Activated CD8-positive, alpha-beta T cell treated with anti-CD3 and anti-CD28 coated beads, Interleukin-2, amount 10 ng/mL, durations not matched to agents 7 days and 5 days (primary cell): Measurements from ENCODE around the gene TCF23. TPM values are rescaled to one million over a fixed set of nuclear protein-coding genes. Genes with fewer than 3 reads are reported as not detected.
"Not testable (repeated sequence)": the region's sequence is repeated elsewhere in the genome, so short reads cannot be mapped to it uniquely, and the experiment has no call there.

ENCODE experiments used
- ATAC-seq: fragments of 150-1000 bp; cut with Tn5 transposase; one replicate; pipeline ENCODE4 v1.10.0; 2021; ENCODE audit warnings: moderate library complexity
- CTCF ChIA-PET: fragments of 350-600 bp; sonication (Branson Sonifier 250); formaldehyde crosslinking; loops from one replicate; lab custom pipeline; 2021; ENCODE audit warnings: antibody characterized with exemption; lab: Charles Lee
- POLR2A ChIA-PET: fragments of 350-600 bp; sonication (Branson Sonifier 250); formaldehyde crosslinking; loops from one replicate; lab custom pipeline; 2021; ENCODE audit warnings: antibody characterized with exemption; lab: Charles Lee
- DNase-seq: peaks from one replicate; pipeline ENCODE4 v3.0.0-alpha.2; 2020
- H3K27ac Mint-ChIP-seq: one replicate; pipeline ENCODE4 v1.8.0; 2021; ENCODE audit warnings: mild to moderate bottlenecking, mixed read lengths
- H3K27me3 Mint-ChIP-seq: one replicate; pipeline ENCODE4 v1.8.0; 2021; ENCODE audit warnings: low read depth, mixed read lengths
- H3K36me3 Mint-ChIP-seq: one replicate; pipeline ENCODE4 v1.8.0; 2021; ENCODE audit warnings: low read depth, mixed read lengths
- H3K4me1 Mint-ChIP-seq: one replicate; pipeline ENCODE4 v1.8.0; 2021; ENCODE audit warnings: low read depth, mixed read lengths
- H3K4me3 Mint-ChIP-seq: one replicate; pipeline ENCODE4 v1.8.0; 2021; ENCODE audit warnings: mild to moderate bottlenecking, mixed read lengths
- H3K9me3 Mint-ChIP-seq: one replicate; pipeline ENCODE4 v1.8.0; 2022; ENCODE audit warnings: mixed read lengths; ENCODE audit not compliant: insufficient read depth
- total RNA-seq, 2 experiments: library from RNA; stranded (reverse); gene quantifications; one replicate each; pipeline ENCODE4 v1.2.3, GENCODE V29; 2021

Gene TCF23
- total RNA-seq, 2 experiments from 2014 or later, result not detected

DNA sequence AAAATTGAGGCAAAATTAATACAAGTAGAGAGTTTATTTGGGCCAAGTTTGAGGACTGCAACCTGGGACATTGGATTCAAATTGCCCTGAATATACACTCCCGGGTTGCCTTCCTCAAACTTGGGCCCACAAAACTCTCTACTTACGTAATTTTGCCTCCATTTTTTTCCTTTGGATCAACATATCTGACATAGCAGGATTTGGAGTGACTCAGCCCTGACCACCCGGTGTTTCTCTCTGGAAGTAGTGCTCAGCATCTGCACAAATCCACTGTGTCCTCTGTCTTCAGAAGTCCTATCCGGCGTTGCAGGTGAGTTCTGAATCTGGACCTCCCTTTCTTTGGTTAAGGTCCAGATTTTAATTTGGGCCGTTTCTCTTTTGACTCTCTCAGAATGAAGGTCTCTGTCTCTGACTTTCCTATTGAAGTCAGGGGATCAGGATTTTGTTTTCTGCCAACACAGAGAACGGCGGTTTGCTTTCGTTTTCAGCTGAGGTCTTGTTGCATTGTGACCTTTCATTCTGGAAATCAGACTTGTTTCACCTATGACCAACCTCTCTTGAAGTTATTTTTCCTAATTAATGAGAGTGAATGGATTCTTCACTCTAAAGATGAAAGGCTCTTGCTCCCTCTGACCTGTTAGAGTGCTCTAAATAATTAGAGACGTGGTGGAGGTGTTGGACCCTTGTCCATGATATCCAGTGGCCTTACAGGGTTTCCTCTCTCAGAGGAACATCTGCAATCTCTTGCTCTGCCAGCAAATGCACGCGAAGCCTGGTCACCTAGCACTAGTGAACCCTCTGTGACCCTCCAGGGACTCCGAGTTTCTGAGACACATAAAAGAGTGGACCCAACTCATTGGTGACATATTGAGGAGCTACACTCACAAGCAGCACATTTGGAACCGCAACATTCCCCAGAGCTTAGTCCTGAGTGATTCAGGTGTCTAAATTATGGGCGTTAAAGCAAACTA, 13.6 kb downstream of the TCF23 start:
- DNase-seq (no peak), ATAC-seq (no peak)
- Mint-ChIP-seq H3K27me3 (no peaks in the 10 kb centered on the region), H3K4me3 (no peak overlapping the region), H3K27ac (no peak overlapping the region), H3K36me3 (no peaks in the 10 kb centered on the region), H3K4me1 (peaks cover 8% of the 10 kb centered on the region), H3K9me3 (no peaks in the 10 kb centered on the region)
- ChIA-PET POLR2A (no interaction called here), CTCF (interaction anchor here (0.6 to 0.8 kb wide), 2 partner anchors 11 to 156 kb away, joined by 3 to 4 read pairs; no protein-coding TSS in a partner anchor)

- Mint-ChIP-seq H3K4me1 (peaks cover 8% of the 10 kb centered on the region), H3K4me3 (no peak overlapping the region), H3K36me3 (no peaks in the 10 kb centered on the region), H3K27ac (no peak overlapping the region), H3K27me3 (peaks cover 2% of the 10 kb centered on the region), H3K9me3 (no peaks in the 10 kb centered on the region)
- DNase-seq (no peak), ATAC-seq (no peak)
- ChIA-PET POLR2A (interaction anchor here (0.6 kb wide), 1 partner anchor 635 kb away, joined by 3 read pairs; no protein-coding TSS in a partner anchor), CTCF (no interaction called here)
These were observed 16.4 kb downstream of the TCF23 start for GRCh38 chr2:27164960-27165763.

GRCh38 chr2:27170581-27171337, 22.0 kb downstream of the TCF23 start:
- Mint-ChIP-seq H3K27ac (no peak overlapping the region), H3K4me3 (no peak overlapping the region), H3K36me3 (no peaks in the 10 kb centered on the region), H3K9me3 (no peaks in the 10 kb centered on the region), H3K4me1 (peaks cover 7% of the 10 kb centered on the region), H3K27me3 (peaks cover 14% of the 10 kb centered on the region)
- DNase-seq, result no peak
- ChIA-PET POLR2A (interaction anchor here (1.1 kb wide), 1 partner anchor 9 kb away, joined by 3 read pairs; no protein-coding TSS in a partner anchor), CTCF (interaction anchor here (0.7 to 3.5 kb wide), 16 partner anchors 10 to 209 kb away, joined by 3 to 24 read pairs (median 6); partner anchors contain the start of genes PREB and TRIM54)
- ATAC-seq, result no peak

- Mint-ChIP-seq H3K9me3 (no peaks in the 10 kb centered on the region), H3K27me3 (peaks cover 18% of the 10 kb centered on the region), H3K4me3 (no peak overlapping the region), H3K4me1 (peaks cover 7% of the 10 kb centered on the region), H3K36me3 (no peaks in the 10 kb centered on the region), H3K27ac (no peak overlapping the region)
- ATAC-seq, result no peak
- DNase-seq, result no peak
- POLR2A ChIA-PET, result no interaction called here
- CTCF ChIA-PET, result interaction anchor here (0.9 to 3.5 kb wide), 6 partner anchors 9 to 131 kb away, joined by 3 to 24 read pairs (median 10); partner anchors contain the start of genes PREB and TRIM54
These were observed 22.6 kb downstream of the TCF23 start for GRCh38 chr2:27171351-27171848.

GRCh38 chr2:27174638-27175037, 25.8 kb downstream of the TCF23 start:
- H3K4me1 Mint-ChIP-seq, result peaks cover 2% of the 10 kb centered on the region
- CTCF ChIA-PET, result interaction anchor here (0.6 to 1.8 kb wide), 2 partner anchors 17 to 216 kb away, joined by 3 to 8 read pairs; no protein-coding TSS in a partner anchor
- no peak overlapping the region for H3K4me3 Mint-ChIP-seq
- no peaks in the 10 kb centered on the region for H3K9me3 Mint-ChIP-seq
- no peak for ATAC-seq
- DNase-seq, result no peak
- H3K27ac Mint-ChIP-seq, result no peak overlapping the region
- H3K27me3 Mint-ChIP-seq, result peaks cover 31% of the 10 kb centered on the region
- H3K36me3 Mint-ChIP-seq, result no peaks in the 10 kb centered on the region
- POLR2A ChIA-PET, result no interaction called here

GRCh38 chr2:27175330-27175729, 26.5 kb downstream of the TCF23 start:
- Mint-ChIP-seq H3K27ac (no peak overlapping the region), H3K27me3 (peaks cover 33% of the 10 kb centered on the region), H3K4me1 (peaks cover 2% of the 10 kb centered on the region), H3K36me3 (no peaks in the 10 kb centered on the region), H3K4me3 (no peak overlapping the region), H3K9me3 (no peaks in the 10 kb centered on the region)
- DNase-seq (no peak), ATAC-seq (no peak)
- CTCF ChIA-PET, result interaction anchor here (0.6 to 1.8 kb wide), 2 partner anchors 16 to 216 kb away, joined by 3 to 8 read pairs; no protein-coding TSS in a partner anchor
- POLR2A ChIA-PET, result interaction anchor here (0.6 kb wide), 2 partner anchors 29 to 38 kb away, joined by 3 to 4 read pairs; no protein-coding TSS in a partner anchor

DNA sequence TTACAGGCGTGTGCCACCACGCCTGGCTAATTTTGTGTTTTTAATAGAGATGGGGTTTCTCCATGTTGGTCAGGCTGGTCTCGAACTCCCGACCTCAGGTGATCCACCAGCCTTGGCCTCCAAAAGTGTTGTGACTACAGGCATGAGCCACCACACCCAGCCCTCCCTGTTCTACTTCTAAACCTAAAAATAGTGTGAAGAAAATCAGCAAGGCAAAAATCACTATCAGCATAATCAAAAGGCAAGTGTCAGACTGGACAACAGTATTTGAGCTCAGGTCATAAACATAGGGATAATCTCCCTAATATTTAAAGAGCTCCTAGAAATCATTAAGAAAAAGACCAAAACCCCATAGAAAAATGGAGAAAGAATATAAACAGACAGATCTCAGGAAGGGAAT, 27.0 kb downstream of the TCF23 start:
- ChIA-PET POLR2A (interaction anchor here (0.6 kb wide), 1 partner anchor 38 kb away, joined by 4 read pairs; no protein-coding TSS in a partner anchor), CTCF (interaction anchor here (1.8 kb wide), 1 partner anchor 16 kb away, joined by 8 read pairs; no protein-coding TSS in a partner anchor)
- not testable (repeated sequence) for H3K36me3 Mint-ChIP-seq, H3K27ac Mint-ChIP-seq, ATAC-seq, H3K4me1 Mint-ChIP-seq, H3K4me3 Mint-ChIP-seq, H3K9me3 Mint-ChIP-seq, DNase-seq
- H3K27me3 Mint-ChIP-seq, result peaks cover 33% of the 10 kb centered on the region

DNA sequence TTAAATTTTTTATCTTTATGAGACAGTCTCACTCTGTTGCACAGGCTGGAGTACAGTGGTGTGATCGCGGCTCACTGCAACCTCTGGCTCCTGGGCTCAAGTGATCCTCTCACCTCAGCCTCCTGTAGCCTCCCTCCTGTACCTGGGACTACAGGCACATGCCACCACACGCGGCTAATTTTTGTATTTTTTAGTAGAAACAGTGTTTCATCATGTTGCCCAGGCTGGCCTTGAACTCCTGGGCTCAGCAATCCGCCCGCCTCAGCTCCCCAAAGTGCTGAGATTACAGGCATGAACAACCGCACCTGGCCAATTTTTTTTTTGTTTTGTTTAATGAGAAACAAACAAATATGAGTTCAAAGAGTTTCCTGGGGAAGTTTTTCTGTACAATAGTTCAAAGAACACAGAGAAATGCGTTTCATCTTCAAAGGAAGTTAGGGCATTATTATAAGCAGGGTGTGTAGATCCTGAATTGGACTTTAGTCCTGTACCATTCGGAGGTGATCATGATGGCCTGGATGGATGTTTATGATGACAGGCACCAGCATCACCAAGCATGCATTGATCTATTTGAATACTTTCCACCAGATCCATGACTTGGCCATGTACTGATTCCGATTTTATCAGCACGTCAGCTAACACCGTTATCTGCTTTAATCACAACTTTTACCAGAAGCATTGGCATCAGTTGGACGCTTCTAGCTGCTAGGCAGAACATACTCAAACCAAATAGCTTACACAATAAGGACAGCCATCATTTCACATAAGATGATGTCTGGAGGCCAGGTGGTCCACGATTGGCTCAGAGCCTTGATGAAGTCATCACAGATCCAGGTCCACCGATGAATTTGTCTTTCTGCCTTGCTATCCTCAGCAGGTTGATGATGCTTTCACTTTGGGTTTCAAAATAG, 28.9 kb downstream of the TCF23 start:
- Mint-ChIP-seq H3K27ac (no peak overlapping the region), H3K4me3 (no peak overlapping the region), H3K27me3 (peaks cover 36% of the 10 kb centered on the region), H3K4me1 (no peaks in the 10 kb centered on the region), H3K36me3 (no peaks in the 10 kb centered on the region), H3K9me3 (no peaks in the 10 kb centered on the region)
- ChIA-PET CTCF (interaction anchor here (1.8 kb wide), 1 partner anchor 8 kb away, joined by 6 read pairs; no protein-coding TSS in a partner anchor), POLR2A (no interaction called here)
- no peak for ATAC-seq
- DNase-seq, result no peak

- CTCF ChIA-PET, result interaction anchor here (1.8 kb wide), 1 partner anchor 9 kb away, joined by 6 read pairs; no protein-coding TSS in a partner anchor
These were observed 29.7 kb downstream of the TCF23 start for GRCh38 chr2:27178469-27178868.

More at GRCh38 chr2:27178469-27178868, 29.7 kb downstream of the TCF23 start:
- ATAC-seq (no peak), DNase-seq (no peak)
- Mint-ChIP-seq H3K36me3 (no peaks in the 10 kb centered on the region), H3K27me3 (peaks cover 36% of the 10 kb centered on the region), H3K4me1 (no peaks in the 10 kb centered on the region), H3K4me3 (no peak overlapping the region), H3K9me3 (no peaks in the 10 kb centered on the region), H3K27ac (no peak overlapping the region)
- POLR2A ChIA-PET, result no interaction called here
